Heart left ventricle (tissue), 16 donors: ENCODE measurements around the gene RNPEPL1. TPM values are rescaled to one million over a fixed set of nuclear protein-coding genes. Genes with fewer than 3 reads are reported as not detected.
"Not testable (repeated sequence)": the region's sequence is repeated elsewhere in the genome, so short reads cannot be mapped to it uniquely, and the experiment has no call there.

Source experiments
- ATAC-seq, 4 donors: fragments of 200-7000 bp; cut with Tn5 transposase; one replicate each; pipeline ENCODE4 v1.9.1; 2020 to 2022; ENCODE audit warnings: moderate library complexity in 4 of 4, mild to moderate bottlenecking in 3 of 4, moderate number of reproducible peaks in 1 of 4
- DNase-seq, 5 donors: peaks; one replicate each; pipeline ENCODE4 v3.0.0-alpha.2; 2020
- H3K27ac ChIP-seq, 12 donors: fragments of 200-600 bp; sonication (generic) in 4 of 12; one replicate each; pipeline versions ENCODE4 v1.5.0 to v1.8.0; 2016 to 2022; ENCODE audit warnings: mild to moderate bottlenecking in 2 of 12
- H3K27me3 ChIP-seq, 9 donors: fragments of 200-600 bp; sonication (generic) in 2 of 9; one replicate each; pipeline versions ENCODE4 v1.5.1 to v1.8.0; 2016 to 2022; ENCODE audit warnings: mild to moderate bottlenecking in 3 of 9
- H3K36me3 ChIP-seq, 9 donors: fragments of 200-600 bp; sonication (generic) in 2 of 9; one replicate each; pipeline versions ENCODE4 v1.5.0 to v1.8.0; 2018 to 2022; ENCODE audit warnings: mild to moderate bottlenecking in 2 of 9
- H3K4me1 ChIP-seq, 12 donors: fragments of 200-600 bp; sonication (generic) in 4 of 12; one replicate each; pipeline versions ENCODE4 v1.5.0 to v1.8.0; 2016 to 2022; ENCODE audit warnings: mild to moderate bottlenecking in 3 of 12
- H3K4me3 ChIP-seq, 12 donors: fragments of 200-600 bp; sonication (generic) in 4 of 12; one replicate each; pipeline versions ENCODE4 v1.5.0 to v1.8.0; 2017 to 2022; ENCODE audit warnings: mild to moderate bottlenecking in 9 of 12, moderate library complexity in 4 of 12
- H3K9me3 ChIP-seq, 12 donors: fragments of 200-600 bp; sonication (generic) in 4 of 12; one replicate each; pipeline versions ENCODE4 v1.5.0 to v1.8.0; 2016 to 2022; ENCODE audit warnings: mild to moderate bottlenecking in 1 of 12
- POLR2A ChIP-seq, 2 donors: fragments of 450-650 bp; IDR thresholded peaks; one replicate each; pipeline ENCODE4 v1.6.1; 2017; ENCODE audit warnings: antibody characterized with exemption in 2 of 2, mild to moderate bottlenecking in 2 of 2, moderate library complexity in 2 of 2
- WGBS, 4 donors: extraction: QIAGEN DNeasy Blood & Tissue Kit in 2 of 4; methylation state at CpG; one replicate each; pipeline versions ENCODE4 v1.1.5 to v1.1.7; 2013 to 2018; 5-methylcytosine and 5-hydroxymethylcytosine counted together
- intact Hi-C, 10 donors: fragments of 100-400 bp; cut with DNase I; formaldehyde crosslinking; loops; one replicate each; pipeline versions ENCODE4 v1.11.1 to v1.14.2; 2022
- polyA plus RNA-seq, 2 donors: library from polyadenylated mRNA; stranded (reverse); fragments of 200-250 nt; gene quantifications; one replicate each; pipeline ENCODE4 v1.2.3, GENCODE V29; 2013
- total RNA-seq, 9 donors: library from RNA; depleted of rRNA in 2 of 9; stranded (reverse); fragments of >200 nt in 2 of 9; fragmentation: NEBNext Ultra II Directional in 3 of 9; extraction: Animal tissue kit (Norgen Biotek cat#: 25700) in 3 of 9; gene quantifications; one replicate each; pipeline versions ENCODE4 v1.1.0 to v1.2.4, GENCODE V29; 2016 to 2023
- TF ChIP-seq, protein P1 (sequence below), 12 donors: fragments of 200-600 bp; sonication (generic) in 4 of 12; IDR thresholded peaks; one replicate each; pipeline versions ENCODE4 v1.5.0 to v1.8.0; 2018 to 2022; ENCODE audit warnings: antibody characterized with exemption in 12 of 12, mild to moderate bottlenecking in 5 of 12
- donor health status: ischemic (EF 13 %, LVEDD 7.1; RV severe dilation, severe dysfunction).
- donor health status: healthy with polysubstance abuse.
- donor health status: DM: no; HTN: yes; CAD: no.
- donor health status: DM: no; HTN: no; CAD: no.
- donor health status: ischemic (EF 25% LVEDD 6.9; RV normal size, moderate dysfunction).
- donor health status: ischemic (EF 25% LVEDD 5.7; RV mildly dilated, moderate dysfunction).
- donor health status: healthy.
- donor health status: DM: yes; HTN: yes; CAD: no.
- donor health status: ischemic (EF 35%, LVEDD 5.7; RV mildly dilated, moderate dysfunction).
- donor health status: nonischemic (EF 11% LVEDD 7.7; RV severe dilation, severe dysfunction).
- donor health status: DM: yes; HTN: yes; CAD: no.
- donor health status: PGD.
- donor health status: ischemic (EF 29% LVEDD 5.4; RV normal size, mild dysfunction).
- donor health status: nonischemic (EF 23%, LVEDD 6.1; RV moderate dilation, normal function).

The RNPEPL1 gene
- total and polyA plus RNA-seq, 11 donors: 67.5 to 206 (median 91.0) TPM

DNA sequence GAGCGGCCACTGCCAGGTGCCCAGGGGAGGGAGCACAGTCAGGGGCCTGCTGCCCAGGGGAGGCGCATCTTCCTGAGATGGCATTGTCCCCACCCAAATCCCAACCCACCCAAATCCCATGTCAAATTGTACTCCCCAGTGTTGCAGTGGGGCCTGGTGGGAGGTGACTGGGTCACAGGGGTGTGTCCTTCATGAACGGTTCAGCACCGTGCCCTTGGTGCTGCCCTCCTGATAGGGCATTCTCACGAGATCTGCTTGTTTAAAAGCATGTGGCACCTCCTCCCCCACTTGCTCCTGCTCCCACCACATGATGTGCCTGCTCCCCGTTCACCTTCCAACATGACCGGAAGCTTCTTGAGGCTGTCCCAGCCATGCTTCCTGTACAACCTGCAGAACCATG is 38.1 kb upstream of the RNPEPL1 start:
- TF ChIP-seq, protein P1, sequence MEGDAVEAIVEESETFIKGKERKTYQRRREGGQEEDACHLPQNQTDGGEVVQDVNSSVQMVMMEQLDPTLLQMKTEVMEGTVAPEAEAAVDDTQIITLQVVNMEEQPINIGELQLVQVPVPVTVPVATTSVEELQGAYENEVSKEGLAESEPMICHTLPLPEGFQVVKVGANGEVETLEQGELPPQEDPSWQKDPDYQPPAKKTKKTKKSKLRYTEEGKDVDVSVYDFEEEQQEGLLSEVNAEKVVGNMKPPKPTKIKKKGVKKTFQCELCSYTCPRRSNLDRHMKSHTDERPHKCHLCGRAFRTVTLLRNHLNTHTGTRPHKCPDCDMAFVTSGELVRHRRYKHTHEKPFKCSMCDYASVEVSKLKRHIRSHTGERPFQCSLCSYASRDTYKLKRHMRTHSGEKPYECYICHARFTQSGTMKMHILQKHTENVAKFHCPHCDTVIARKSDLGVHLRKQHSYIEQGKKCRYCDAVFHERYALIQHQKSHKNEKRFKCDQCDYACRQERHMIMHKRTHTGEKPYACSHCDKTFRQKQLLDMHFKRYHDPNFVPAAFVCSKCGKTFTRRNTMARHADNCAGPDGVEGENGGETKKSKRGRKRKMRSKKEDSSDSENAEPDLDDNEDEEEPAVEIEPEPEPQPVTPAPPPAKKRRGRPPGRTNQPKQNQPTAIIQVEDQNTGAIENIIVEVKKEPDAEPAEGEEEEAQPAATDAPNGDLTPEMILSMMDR (IDR thresholded peaks at IDR 0.05): no peak
- no peak for TF ChIP-seq POLR2A (IDR thresholded peaks at IDR 0.05)
- DNase-seq: no peak
- ATAC-seq: no peak
- intact Hi-C loops: no loop called here
- no peak overlapping the region for H3K4me3 ChIP-seq
- no peaks in the 10 kb centered on the region for H3K4me1 ChIP-seq
- no peak overlapping the region for H3K27ac ChIP-seq
- peaks cover 0 to 41% (median 17%) of the 10 kb centered on the region in 12 donors for H3K9me3 ChIP-seq
- WGBS, 4 donors: 95 to 98% (median 96%) methylated on average over 7 of the region's 7 CpGs
- peaks cover 0 to 36% (median under 1%) of the 10 kb centered on the region in 9 donors for H3K36me3 ChIP-seq
- H3K27me3 ChIP-seq: no peaks in the 10 kb centered on the region

DNA sequence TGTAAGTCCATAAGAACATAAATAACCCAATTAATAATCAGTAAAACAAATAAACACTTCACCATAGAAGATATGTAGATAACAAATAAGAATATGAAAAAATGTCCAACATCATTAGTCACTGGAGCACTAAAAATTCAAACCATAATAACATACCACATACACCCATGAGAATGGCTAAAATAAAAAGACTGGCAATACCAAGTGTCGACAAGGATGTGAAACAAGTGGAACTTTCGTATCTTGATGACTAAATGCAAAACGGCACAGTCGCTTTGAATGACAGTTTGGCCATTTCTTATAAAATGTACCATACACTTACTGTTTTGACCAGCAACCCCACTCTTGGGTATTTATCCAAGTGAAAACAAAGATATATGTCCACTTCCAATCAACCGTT is 37.2 kb upstream of the RNPEPL1 start:
- 97 to 98% (median 98%) methylated on average over 5 of the region's 5 CpGs for WGBS, 4 donors
- peaks cover 0 to 32% (median 17%) of the 10 kb centered on the region in 12 donors for H3K9me3 ChIP-seq
- TF ChIP-seq POLR2A (IDR thresholded peaks at IDR 0.05): no peak
- TF ChIP-seq, protein P1 (IDR thresholded peaks at IDR 0.05): no peak
- no peak for ATAC-seq
- H3K27me3 ChIP-seq: no peaks in the 10 kb centered on the region
- no peak overlapping the region for H3K4me3 ChIP-seq
- intact Hi-C loops: no loop called here
- DNase-seq: no peak
- peaks cover 0 to 30% (median 0%) of the 10 kb centered on the region in 9 donors for H3K36me3 ChIP-seq
- H3K4me1 ChIP-seq: no peaks in the 10 kb centered on the region
- no peak overlapping the region for H3K27ac ChIP-seq

DNA sequence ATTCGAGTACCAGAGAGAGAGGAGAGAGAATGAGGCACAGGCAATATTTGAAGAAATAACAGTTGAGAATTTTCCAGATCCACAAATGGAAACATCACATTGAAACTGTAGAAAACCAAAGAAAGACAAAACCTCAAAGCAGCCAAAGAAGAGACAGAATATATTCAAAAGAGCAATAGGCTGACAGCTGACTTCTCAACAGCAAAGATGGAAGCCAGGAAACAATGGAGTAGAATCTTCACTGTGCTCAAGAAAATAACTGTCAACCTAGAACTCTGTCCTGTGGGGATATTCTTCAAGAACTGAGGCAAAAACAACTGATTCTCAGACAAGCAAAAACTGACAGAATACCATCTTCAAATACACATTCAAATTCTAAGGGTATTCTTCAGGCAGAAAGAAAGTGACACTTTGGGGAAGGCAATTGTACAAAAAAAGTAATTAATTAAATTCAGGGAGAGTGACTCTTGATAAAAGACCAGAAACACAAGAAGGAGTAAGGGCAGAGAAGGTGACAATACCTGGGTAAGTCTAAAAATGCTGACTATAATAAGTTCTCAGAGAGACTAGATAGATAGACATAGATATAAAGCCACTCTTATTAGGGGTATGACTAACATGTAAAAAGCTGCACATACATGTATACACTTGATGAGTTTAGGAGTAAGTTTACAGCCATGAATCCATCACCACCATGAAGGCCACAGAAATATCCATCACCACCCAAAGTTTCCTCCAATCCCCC is 36.1 kb upstream of the RNPEPL1 start:
- H3K4me3 ChIP-seq: no peak overlapping the region
- DNase-seq: no peak
- intact Hi-C loops: no loop called here
- H3K27me3 ChIP-seq: no peaks in the 10 kb centered on the region
- ATAC-seq: no peak
- no peaks in the 10 kb centered on the region for H3K4me1 ChIP-seq
- no peak overlapping the region for H3K27ac ChIP-seq
- 95 to 100% (median 98%) methylated on average over 1 of the region's 1 CpG for WGBS, 4 donors
- peaks cover 0 to 35% (median 5%) of the 10 kb centered on the region in 9 donors for H3K36me3 ChIP-seq
- peaks cover 0 to 31% (median 17%) of the 10 kb centered on the region in 12 donors for H3K9me3 ChIP-seq
- TF ChIP-seq, protein P1 (IDR thresholded peaks at IDR 0.05): no peak
- TF ChIP-seq POLR2A (IDR thresholded peaks at IDR 0.05): no peak

DNA sequence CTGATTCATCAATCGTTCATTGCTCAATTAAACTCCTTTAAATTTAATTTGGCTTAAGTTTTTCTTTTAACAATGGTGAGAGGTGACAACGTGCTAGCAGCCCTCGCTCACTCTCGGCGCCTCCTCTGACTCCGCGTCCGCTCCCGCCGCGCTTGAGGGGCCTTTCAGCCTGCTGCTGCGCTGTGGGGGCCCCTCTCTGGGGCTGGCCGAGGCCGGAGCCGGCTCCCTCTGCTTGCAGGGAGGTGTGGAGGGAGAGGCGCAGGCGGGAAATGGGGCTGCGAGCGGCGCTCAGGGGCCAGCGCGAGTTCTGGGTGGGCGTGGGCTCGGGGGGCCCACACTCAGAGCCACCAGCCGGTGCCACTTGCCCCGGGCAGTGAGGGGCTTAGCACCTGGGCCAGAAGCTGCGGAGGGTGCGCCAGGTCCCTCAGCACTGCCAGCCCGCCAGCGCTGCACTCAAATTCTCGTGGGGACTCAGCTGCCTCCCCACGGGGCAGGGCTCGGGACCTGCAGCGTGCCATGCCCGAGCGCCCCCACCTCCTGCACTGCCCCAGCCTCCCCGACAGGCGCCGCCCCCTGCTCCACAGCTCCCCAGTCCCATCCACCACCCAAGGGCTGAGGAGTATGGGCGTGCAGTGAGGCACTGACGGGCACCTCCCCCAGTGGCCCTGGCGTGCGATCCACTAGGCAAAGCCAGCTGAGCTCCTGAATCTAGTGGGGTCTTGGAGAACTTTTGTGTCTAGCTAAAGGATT is 30.1 kb upstream of the RNPEPL1 start:
- no peak for ATAC-seq
- 95 to 97% (median 97%) methylated on average over 36 to 43 of the region's 43 CpGs for WGBS, 4 donors

DNA sequence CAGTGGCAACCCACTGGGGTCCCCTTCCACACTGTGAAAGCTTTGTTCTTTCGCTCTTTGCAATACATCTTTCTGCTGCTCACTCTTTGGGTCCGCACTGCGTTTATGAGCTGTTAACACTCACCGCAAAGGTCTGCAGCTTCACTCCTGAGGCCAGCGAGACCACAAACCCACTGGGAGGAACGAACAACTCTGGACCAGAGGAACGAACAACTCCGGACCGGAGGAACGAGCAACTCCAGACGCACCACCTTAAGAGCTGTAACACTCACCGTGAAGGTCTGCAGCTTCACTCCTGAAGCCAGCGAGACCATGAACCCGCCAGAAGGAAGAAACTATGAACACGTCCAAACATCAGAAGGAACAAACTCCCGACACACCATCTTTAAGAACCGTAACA is 29.2 kb upstream of the RNPEPL1 start:
- H3K27ac ChIP-seq, H3K27me3 ChIP-seq, H3K4me1 ChIP-seq, intact Hi-C loops, ATAC-seq, H3K4me3 ChIP-seq, DNase-seq, H3K9me3 ChIP-seq: not testable (repeated sequence)
- WGBS, 4 donors: 97 to 98% (median 97%) methylated on average over 17 of the region's 17 CpGs
- H3K36me3 ChIP-seq: peaks cover 0 to 37% (median 25%) of the 10 kb centered on the region in 9 donors

More for the DNA sequence above, 30.1 kb upstream of the RNPEPL1 start:
- H3K4me1 ChIP-seq: no peaks in the 10 kb centered on the region
- TF ChIP-seq, protein P1 (IDR thresholded peaks at IDR 0.05): no peak
- TF ChIP-seq POLR2A (IDR thresholded peaks at IDR 0.05): no peak
- no peak overlapping the region for H3K4me3 ChIP-seq
- no peak overlapping the region for H3K27ac ChIP-seq
- no peaks in the 10 kb centered on the region for H3K27me3 ChIP-seq
- intact Hi-C loops: no loop called here
- no peak for DNase-seq
- peaks cover 0 to 37% (median 25%) of the 10 kb centered on the region in 9 donors for H3K36me3 ChIP-seq
- H3K9me3 ChIP-seq: peaks cover 0 to 3% (median 0%) of the 10 kb centered on the region in 12 donors
